Fibroblast of lung (primary cell): ENCODE data around the gene HIPK2. TPM values are rescaled to one million over a fixed set of nuclear protein-coding genes. Genes with fewer than 3 reads are reported as not detected.

Experiments used
- DNase-seq, 2 donors: peaks; one replicate each; pipeline versions ENCODE4 v3.0.0 to v3.0.0-alpha.2; 2010; ENCODE audit warnings: low read depth in 2 of 2
- H2AFZ ChIP-seq: 2 replicates; pipeline ENCODE4 v1.5.1; 2012; ENCODE audit warnings: low read length, control low read depth, inconsistent platforms
- H3K27ac ChIP-seq: 2 replicates; pipeline ENCODE4 v1.5.1; 2011; ENCODE audit warnings: low read length, control low read depth; ENCODE audit not compliant: insufficient read depth
- H3K27me3 ChIP-seq: 2 replicates; pipeline ENCODE4 v1.5.1; 2011; ENCODE audit warnings: mild to moderate bottlenecking, low read length; ENCODE audit not compliant: control insufficient read depth, insufficient read depth
- H3K36me3 ChIP-seq: 2 replicates; pipeline ENCODE4 v1.5.1; 2011; ENCODE audit warnings: low read length; ENCODE audit not compliant: control insufficient read depth, insufficient read depth
- H3K4me1 ChIP-seq: 2 replicates; pipeline ENCODE4 v1.5.1; 2011; ENCODE audit warnings: low read length; ENCODE audit not compliant: control insufficient read depth, insufficient read depth; ENCODE audit errors: extremely low read depth
- H3K4me2 ChIP-seq: 2 replicates; pipeline ENCODE4 v1.5.1; 2011; ENCODE audit warnings: low read length, control low read depth; ENCODE audit not compliant: insufficient read depth; ENCODE audit errors: extremely low read depth
- H3K4me3 ChIP-seq, 4 experiments: fragments of 200-600 bp in 1 of 4; sonication (generic) in 1 of 4; replicated peaks in 1 of 4; 2 replicates each; pipeline ENCODE4 v1.5.1; 2011 to 2016; ENCODE audit warnings: low read length in 4 of 4, low read depth in 3 of 4, mild to moderate bottlenecking in 3 of 4, control low read depth in 2 of 4, inconsistent platforms in 1 of 4, mixed read lengths in 1 of 4; ENCODE audit not compliant: insufficient read depth in 1 of 4; ENCODE audit errors: control extremely low read depth in 1 of 4
- H3K79me2 ChIP-seq: 2 replicates; pipeline ENCODE4 v1.5.1; 2012; ENCODE audit warnings: mild to moderate bottlenecking, low read length, inconsistent platforms; ENCODE audit not compliant: control insufficient read depth, insufficient read depth
- H3K9ac ChIP-seq: 2 replicates; pipeline ENCODE4 v1.5.1; 2011; ENCODE audit warnings: mild to moderate bottlenecking, low read length, control low read depth; ENCODE audit not compliant: insufficient read depth
- H3K9me3 ChIP-seq: 2 replicates; pipeline ENCODE4 v1.5.1; 2012; ENCODE audit warnings: low read depth, low read length; ENCODE audit not compliant: control insufficient read depth, insufficient read depth
- H4K20me1 ChIP-seq: 2 replicates; pipeline ENCODE4 v1.5.1; 2011; ENCODE audit warnings: low read length; ENCODE audit not compliant: control insufficient read depth, insufficient read depth; ENCODE audit errors: extremely low read depth
- EZH2 ChIP-seq: IDR thresholded peaks from 2 replicates; pipeline ENCODE4 v1.5.1; 2012; ENCODE audit warnings: low read length, control low read depth, mild to moderate bottlenecking; ENCODE audit errors: missing control alignments
- polyA plus RNA-seq, 2 donors: library from polyadenylated mRNA; depleted of rRNA in 1 of 2; stranded (reverse) in 1 of 2; unstranded in 1 of 2; fragments of >200 nt; gene quantifications; 2 replicates each; pipeline ENCODE4 v1.2.1, GENCODE V29; 2011 to 2012; ENCODE audit warnings: missing spikeins in 1 of 2
- total RNA-seq: library from RNA; depleted of rRNA; stranded (reverse); fragments of >200 nt; gene quantifications from 2 replicates; pipeline ENCODE4 v1.2.1, GENCODE V29; 2014
- TF ChIP-seq, protein P1 (sequence below), 2 donors: IDR thresholded peaks in 1 of 2; conservative IDR thresholded peaks in 1 of 2; 1 replicate in 1 of 2; 2 replicates in 1 of 2; pipeline ENCODE4 v1.5.1; 2011 to 2012; ENCODE audit warnings: low read length in 2 of 2, control low read depth in 1 of 2, inconsistent platforms in 1 of 2, low read depth in 1 of 2, mild to moderate bottlenecking in 1 of 2

HIPK2 gene
- total and polyA plus RNA-seq, 2 donors (not counting 1 experiment from before 2014, with no cell fraction given), result 10.1 to 11.1 TPM

DNA sequence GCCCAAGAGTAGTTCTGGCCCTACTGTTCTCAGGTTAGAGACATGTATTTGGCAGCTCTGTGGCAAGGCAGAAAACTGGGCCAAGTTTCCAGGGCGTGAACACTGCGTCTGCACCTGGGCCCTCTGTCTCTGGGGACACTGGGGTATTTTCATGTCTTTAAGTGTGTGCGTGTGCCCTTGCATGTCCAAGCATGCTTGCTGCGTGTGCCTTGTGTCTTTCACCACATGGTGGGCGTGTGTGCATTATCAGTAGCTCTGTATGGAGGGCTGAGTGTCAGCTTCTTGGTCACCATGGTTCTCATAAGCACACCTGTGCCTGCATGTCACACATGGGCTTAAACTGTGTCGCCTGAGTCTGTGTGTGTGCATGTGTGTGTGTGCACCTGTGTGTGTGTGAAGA lies 69.3 kb downstream of the HIPK2 start:
- peaks cover 21% of the 10 kb centered on the region for H3K4me1 ChIP-seq
- no peaks in the 10 kb centered on the region for H3K27me3 ChIP-seq
- no peak for DNase-seq
- H3K36me3 ChIP-seq, result peaks cover 11% of the 10 kb centered on the region
- H3K4me2 ChIP-seq, result no peak overlapping the region
- no peak overlapping the region for H3K27ac ChIP-seq
- H3K9me3 ChIP-seq, result no peaks in the 10 kb centered on the region
- peaks cover 3% of the 10 kb centered on the region for H4K20me1 ChIP-seq
- no peak overlapping the region for H3K9ac ChIP-seq
- no peak overlapping the region for H2AFZ ChIP-seq
- H3K79me2 ChIP-seq, result peaks cover 28% of the 10 kb centered on the region
- H3K4me3 ChIP-seq, result no peak overlapping the region
- TF ChIP-seq, protein P1, sequence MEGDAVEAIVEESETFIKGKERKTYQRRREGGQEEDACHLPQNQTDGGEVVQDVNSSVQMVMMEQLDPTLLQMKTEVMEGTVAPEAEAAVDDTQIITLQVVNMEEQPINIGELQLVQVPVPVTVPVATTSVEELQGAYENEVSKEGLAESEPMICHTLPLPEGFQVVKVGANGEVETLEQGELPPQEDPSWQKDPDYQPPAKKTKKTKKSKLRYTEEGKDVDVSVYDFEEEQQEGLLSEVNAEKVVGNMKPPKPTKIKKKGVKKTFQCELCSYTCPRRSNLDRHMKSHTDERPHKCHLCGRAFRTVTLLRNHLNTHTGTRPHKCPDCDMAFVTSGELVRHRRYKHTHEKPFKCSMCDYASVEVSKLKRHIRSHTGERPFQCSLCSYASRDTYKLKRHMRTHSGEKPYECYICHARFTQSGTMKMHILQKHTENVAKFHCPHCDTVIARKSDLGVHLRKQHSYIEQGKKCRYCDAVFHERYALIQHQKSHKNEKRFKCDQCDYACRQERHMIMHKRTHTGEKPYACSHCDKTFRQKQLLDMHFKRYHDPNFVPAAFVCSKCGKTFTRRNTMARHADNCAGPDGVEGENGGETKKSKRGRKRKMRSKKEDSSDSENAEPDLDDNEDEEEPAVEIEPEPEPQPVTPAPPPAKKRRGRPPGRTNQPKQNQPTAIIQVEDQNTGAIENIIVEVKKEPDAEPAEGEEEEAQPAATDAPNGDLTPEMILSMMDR (conservative IDR thresholded peaks at IDR 0.05 in 1 of 2, IDR thresholded peaks at IDR 0.05 in 1 of 2; ENCODE audit: low read depth in 1 of 2, low read length in 2 of 2), result no peak
- no peak for TF ChIP-seq EZH2

DNA sequence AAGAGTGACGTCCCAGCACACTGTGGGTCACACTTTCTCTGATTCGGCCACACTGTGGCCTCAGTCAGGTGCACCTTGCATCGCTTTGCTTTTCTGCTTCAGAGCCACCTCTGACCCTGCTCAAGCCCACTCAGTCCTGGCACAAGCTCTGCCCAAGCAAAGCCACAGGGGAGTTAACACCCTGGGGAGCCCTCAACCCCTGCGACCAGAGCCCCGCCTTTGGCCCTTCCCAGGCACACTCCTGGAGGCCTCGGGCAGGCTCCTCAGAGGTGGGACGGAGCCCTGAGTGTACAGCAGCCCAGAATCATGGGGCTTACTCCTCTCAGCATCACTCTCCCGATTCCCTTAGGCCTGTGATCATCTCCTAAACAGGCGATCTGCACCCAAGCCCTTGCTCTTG lies 71.0 kb downstream of the HIPK2 start:
- no peak overlapping the region for H2AFZ ChIP-seq
- peaks cover 27% of the 10 kb centered on the region for H3K79me2 ChIP-seq

DNA sequence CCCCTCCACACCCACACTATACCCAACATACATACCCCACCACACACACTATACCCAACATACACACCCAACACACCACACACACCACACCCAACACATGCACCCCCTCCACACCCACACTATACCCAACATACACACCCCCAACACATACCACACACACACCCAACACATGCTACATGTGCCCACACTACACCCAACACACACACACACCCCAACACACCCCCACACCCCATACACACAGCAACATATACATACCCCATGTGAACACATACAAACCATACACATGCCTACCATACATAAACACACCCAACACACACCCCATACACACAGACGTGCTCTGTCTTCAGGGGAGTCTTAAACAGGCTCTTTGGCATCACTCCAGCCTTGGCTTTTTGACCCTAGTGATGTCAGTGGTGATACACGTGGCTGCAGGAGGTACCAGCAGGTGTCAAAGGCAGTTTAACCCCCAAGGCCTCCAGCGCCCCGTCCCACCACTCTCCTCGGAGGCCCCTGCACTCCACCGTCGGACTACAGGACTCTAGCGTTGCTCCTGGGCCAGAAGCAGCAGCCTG lies 73.4 kb downstream of the HIPK2 start:
- H3K9me3 ChIP-seq, result no peaks in the 10 kb centered on the region
- no peaks in the 10 kb centered on the region for H3K27me3 ChIP-seq
- no peak for TF ChIP-seq EZH2
- TF ChIP-seq, protein P1 (conservative IDR thresholded peaks at IDR 0.05 in 1 of 2, IDR thresholded peaks at IDR 0.05 in 1 of 2; ENCODE audit: low read depth in 1 of 2, low read length in 2 of 2), result no peak
- peaks cover 25% of the 10 kb centered on the region for H3K4me1 ChIP-seq
- no peak overlapping the region for H3K9ac ChIP-seq
- H3K27ac ChIP-seq, result no peak overlapping the region
- H3K79me2 ChIP-seq, result peaks cover 39% of the 10 kb centered on the region
- peaks cover 3% of the 10 kb centered on the region for H4K20me1 ChIP-seq
- peaks cover 9% of the 10 kb centered on the region for H3K36me3 ChIP-seq
- no peak for DNase-seq
- no peak overlapping the region for H3K4me3 ChIP-seq
- no peak overlapping the region for H3K4me2 ChIP-seq
- no peak overlapping the region for H2AFZ ChIP-seq

More for the DNA sequence above, 71.0 kb downstream of the HIPK2 start:
- Histone ChIP-seq H3K27me3 (no peaks in the 10 kb centered on the region), H4K20me1 (peaks cover 3% of the 10 kb centered on the region), H3K4me3 (no peak overlapping the region), H3K4me1 (peaks cover 30% of the 10 kb centered on the region), H3K36me3 (peaks cover 11% of the 10 kb centered on the region), H3K9me3 (no peaks in the 10 kb centered on the region), H3K9ac (no peak overlapping the region), H3K27ac (no peak overlapping the region), H3K4me2 (no peak overlapping the region)
- no peak for DNase-seq
- TF ChIP-seq, protein P1 (conservative IDR thresholded peaks at IDR 0.05 in 1 of 2, IDR thresholded peaks at IDR 0.05 in 1 of 2; ENCODE audit: low read depth in 1 of 2, low read length in 2 of 2), result no peak
- TF ChIP-seq EZH2, result no peak
